ENCODE data around the gene JAKMIP2.
"Not testable (repeated sequence)": the region's sequence is repeated elsewhere in the genome, so short reads cannot be mapped to it uniquely, and the experiment has no call there.

The JAKMIP2 gene

GRCh38 chr5:147732291-147732883 lies 50.1 kb downstream of the JAKMIP2 start:
- DNase-seq (ENCODE audit: low read depth in 1 of 2, low spot score in 1 of 2): no peak
- in situ Hi-C loops (cut with HindIII; ENCODE audit: low pct_unique_long_range_greater_than_20kb, low sequenced_read_pairs): no loop called here
- no peak for TF ChIP-seq JUND (IDR thresholded peaks at IDR 0.05; ENCODE audit: low read depth)

- no peak for DNase-seq (ENCODE audit: low read depth in 1 of 2, low spot score in 1 of 2)
- in situ Hi-C loops (cut with HindIII; ENCODE audit: low pct_unique_long_range_greater_than_20kb, low sequenced_read_pairs): no loop called here
- TF ChIP-seq JUND (IDR thresholded peaks at IDR 0.05; ENCODE audit: low read depth): no peak
Observed at GRCh38 chr5:147731431-147732290, 50.9 kb downstream of the JAKMIP2 start.

- no peak for DNase-seq (ENCODE audit: low read depth in 1 of 2, low spot score in 1 of 2)
- in situ Hi-C loops (cut with HindIII; ENCODE audit: low pct_unique_long_range_greater_than_20kb, low sequenced_read_pairs): no loop called here
- TF ChIP-seq JUND (IDR thresholded peaks at IDR 0.05; ENCODE audit: low read depth): no peak
Observed at GRCh38 chr5:147727200-147727599, 55.3 kb downstream of the JAKMIP2 start.

- DNase-seq (ENCODE audit: low read depth in 1 of 2, low spot score in 1 of 2): peak in 1 of 2 experiments; percentile 59
- in situ Hi-C loops (cut with HindIII; ENCODE audit: low pct_unique_long_range_greater_than_20kb, low sequenced_read_pairs): not testable (repeated sequence)
Observed at GRCh38 chr5:147721191-147721960, 61.2 kb downstream of the JAKMIP2 start.

DNA sequence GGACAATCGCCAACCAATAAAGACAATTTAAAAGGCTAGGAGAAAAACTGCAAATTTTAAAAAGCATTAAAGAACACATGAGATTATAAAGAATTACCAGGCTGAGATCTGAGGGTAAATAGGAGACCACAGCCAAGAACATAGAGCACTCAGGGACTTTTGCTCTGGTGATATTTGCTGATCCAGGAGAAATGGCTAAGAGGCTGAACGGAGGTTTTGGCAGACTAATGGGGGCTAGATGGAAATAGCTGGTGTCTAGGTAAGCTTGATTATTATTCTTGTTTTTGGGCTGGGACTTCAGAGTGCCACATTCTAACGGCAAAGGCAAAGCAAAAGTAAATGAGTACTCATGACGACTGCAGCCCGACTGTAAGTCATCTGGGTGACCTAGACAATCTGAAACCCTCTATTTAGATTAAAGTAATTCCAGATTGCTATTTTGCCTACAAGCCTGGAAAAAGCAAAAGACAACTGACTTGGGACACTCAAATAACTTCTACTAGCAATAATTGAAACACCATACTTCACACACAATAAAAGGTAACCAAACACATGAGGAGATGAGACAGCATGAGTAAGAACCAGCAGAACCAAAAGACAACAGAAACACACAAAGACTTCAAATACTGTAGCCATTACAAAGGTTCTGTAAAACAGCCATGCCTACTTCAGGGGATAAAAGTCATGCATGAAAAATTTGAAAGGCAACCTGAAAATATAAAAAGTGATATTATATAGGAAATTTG lies 68.8 kb downstream of the JAKMIP2 start:
- no peak for TF ChIP-seq JUND (IDR thresholded peaks at IDR 0.05; ENCODE audit: low read depth)
- no peak for DNase-seq (ENCODE audit: low read depth in 1 of 2, low spot score in 1 of 2)
- in situ Hi-C loops (cut with HindIII; ENCODE audit: low pct_unique_long_range_greater_than_20kb, low sequenced_read_pairs): no loop called here

- in situ Hi-C loops (cut with HindIII; ENCODE audit: low pct_unique_long_range_greater_than_20kb, low sequenced_read_pairs): no loop called here
- no peak for TF ChIP-seq JUND (IDR thresholded peaks at IDR 0.05; ENCODE audit: low read depth)
- DNase-seq (ENCODE audit: low read depth in 1 of 2, low spot score in 1 of 2): no peak
Observed at GRCh38 chr5:147712598-147712997, 69.9 kb downstream of the JAKMIP2 start.

DNA sequence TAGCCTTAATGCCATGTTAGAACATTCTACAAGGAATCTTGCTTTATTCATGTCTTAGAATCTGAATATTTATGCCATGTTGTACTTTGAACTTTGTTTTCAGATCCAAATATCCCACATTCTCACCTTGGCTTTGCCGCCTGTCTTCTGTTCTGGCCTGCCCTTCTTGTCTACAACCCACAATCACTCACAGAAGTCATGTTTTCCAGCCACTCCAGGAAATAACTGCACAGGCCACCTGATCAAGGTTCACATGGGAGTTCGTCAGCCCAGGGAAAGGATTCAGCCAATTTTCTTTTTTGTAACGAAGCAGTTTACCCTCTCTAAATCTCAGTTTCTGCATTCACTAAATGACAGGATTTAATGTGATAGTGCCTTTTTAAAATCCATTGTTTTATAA lies 70.5 kb downstream of the JAKMIP2 start:
- no peak for DNase-seq (ENCODE audit: low read depth in 1 of 2, low spot score in 1 of 2)
- TF ChIP-seq JUND (IDR thresholded peaks at IDR 0.05; ENCODE audit: low read depth): no peak
- in situ Hi-C loops (cut with HindIII; ENCODE audit: low pct_unique_long_range_greater_than_20kb, low sequenced_read_pairs): no loop called here

GRCh38 chr5:147711019-147711418 lies 71.5 kb downstream of the JAKMIP2 start:
- TF ChIP-seq JUND (IDR thresholded peaks at IDR 0.05; ENCODE audit: low read depth): no peak
- in situ Hi-C loops (cut with HindIII; ENCODE audit: low pct_unique_long_range_greater_than_20kb, low sequenced_read_pairs): no loop called here
- DNase-seq (ENCODE audit: low read depth in 1 of 2, low spot score in 1 of 2): no peak

DNA sequence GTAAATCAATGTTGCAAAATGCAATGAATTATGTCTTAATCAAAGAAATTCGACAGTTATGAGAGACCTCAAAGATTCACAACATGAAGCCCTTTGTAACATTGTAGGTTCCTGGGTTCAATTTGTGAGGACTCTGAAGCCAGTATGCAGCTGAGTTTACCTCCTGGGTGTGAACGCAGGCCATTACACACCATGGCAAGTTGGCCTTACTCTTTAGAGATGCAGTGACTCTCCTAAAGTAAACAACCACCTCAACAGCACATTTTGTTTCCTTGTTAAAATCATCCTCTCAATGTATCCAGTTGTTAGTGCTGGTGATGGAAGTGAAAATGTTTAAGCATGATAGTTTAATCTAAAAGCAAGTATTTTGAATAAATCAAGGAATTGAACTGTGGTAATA lies 73.8 kb downstream of the JAKMIP2 start:
- in situ Hi-C loops (cut with HindIII; ENCODE audit: low pct_unique_long_range_greater_than_20kb, low sequenced_read_pairs): no loop called here
- TF ChIP-seq JUND (IDR thresholded peaks at IDR 0.05; ENCODE audit: low read depth): no peak
- no peak for DNase-seq (ENCODE audit: low read depth in 1 of 2, low spot score in 1 of 2)

DNA sequence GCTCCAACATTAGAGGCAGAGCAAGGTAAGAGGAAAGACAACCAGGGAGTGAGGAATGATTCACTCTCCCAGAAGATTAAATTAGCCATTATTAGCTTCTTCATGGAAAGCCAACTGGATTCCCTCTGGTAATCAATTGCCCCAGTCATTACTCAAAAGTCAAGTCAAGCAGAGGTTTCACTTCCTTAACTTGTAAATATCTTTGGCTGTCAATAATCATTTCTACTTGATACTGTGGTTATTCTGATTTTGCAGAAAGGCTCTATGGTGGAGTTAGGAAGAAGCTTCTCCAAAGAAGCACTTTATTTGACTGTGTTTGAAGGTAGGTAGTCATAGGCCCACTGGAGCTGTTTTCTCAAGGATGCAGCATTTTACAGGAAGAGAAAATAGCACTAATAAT lies 78.0 kb downstream of the JAKMIP2 start:
- no peak for TF ChIP-seq JUND (IDR thresholded peaks at IDR 0.05; ENCODE audit: low read depth)

GRCh38 chr5:147701468-147701867 lies 81.1 kb downstream of the JAKMIP2 start:
- in situ Hi-C loops (cut with HindIII; ENCODE audit: low pct_unique_long_range_greater_than_20kb, low sequenced_read_pairs): no loop called here
- DNase-seq (ENCODE audit: low read depth in 1 of 2, low spot score in 1 of 2): no peak
- TF ChIP-seq JUND (IDR thresholded peaks at IDR 0.05; ENCODE audit: low read depth): no peak

More for the DNA sequence above, 78.0 kb downstream of the JAKMIP2 start:
- in situ Hi-C loops (cut with HindIII; ENCODE audit: low pct_unique_long_range_greater_than_20kb, low sequenced_read_pairs): no loop called here
- DNase-seq (ENCODE audit: low read depth in 1 of 2, low spot score in 1 of 2): no peak

DNA sequence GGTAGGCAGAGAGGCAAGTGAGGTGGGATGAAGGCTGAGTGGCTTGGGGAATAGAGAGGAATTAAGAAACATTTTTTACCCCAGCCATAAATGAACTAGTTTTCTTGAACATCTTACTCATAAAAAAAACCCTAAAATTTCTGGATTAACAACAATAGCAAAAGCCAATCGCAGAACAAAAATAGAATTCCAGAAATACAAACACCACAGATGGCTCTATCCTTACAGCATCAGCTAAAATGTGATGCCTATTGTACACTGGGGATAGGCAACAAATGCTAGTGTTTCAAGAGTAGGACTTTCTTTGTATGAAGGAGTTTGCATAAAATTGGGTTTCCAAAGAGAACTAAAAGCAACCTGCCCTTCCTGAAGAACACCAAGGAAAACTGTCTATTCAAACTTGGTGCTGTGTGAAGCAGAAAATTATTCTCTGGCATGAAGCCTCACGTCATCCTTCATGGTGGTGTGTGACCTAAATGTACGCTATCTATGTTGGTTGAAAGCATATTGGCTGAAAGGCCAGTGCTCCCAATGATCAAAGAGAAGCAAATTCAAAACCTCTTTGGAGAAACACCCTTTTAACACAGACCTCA lies 82.9 kb downstream of the JAKMIP2 start:
- in situ Hi-C loops (cut with HindIII; ENCODE audit: low pct_unique_long_range_greater_than_20kb, low sequenced_read_pairs): no loop called here
- DNase-seq (ENCODE audit: low read depth in 1 of 2, low spot score in 1 of 2): no peak
- no peak for TF ChIP-seq JUND (IDR thresholded peaks at IDR 0.05; ENCODE audit: low read depth)

All from T47D (cell line).